Tibial artery (tissue), 4 donors: ENCODE measurements around the gene SPRR2D.

ENCODE experiments used
- DNase-seq, 2 donors: peaks; one replicate each; pipeline ENCODE4 v3.0.0-alpha.2; 2019
- H3K27ac ChIP-seq, 2 donors: fragments of 200-600 bp; sonication (generic) in 1 of 2; 1 replicate in 1 of 2; 2 replicates in 1 of 2; pipeline ENCODE4 v1.5.1; 2018 to 2019; ENCODE audit warnings: mild to moderate bottlenecking in 1 of 2
- H3K27me3 ChIP-seq, 2 donors: fragments of 200-600 bp; sonication (generic) in 1 of 2; one replicate each; pipeline versions ENCODE4 v1.5.1 to v1.6.0; 2016 to 2019
- H3K36me3 ChIP-seq, 3 donors: fragments of 200-600 bp; sonication (generic) in 2 of 3; one replicate each; pipeline ENCODE4 v1.5.1; 2016 to 2019; ENCODE audit warnings: mild to moderate bottlenecking in 2 of 3
- H3K4me1 ChIP-seq, 4 donors: fragments of 200-600 bp; sonication (generic) in 2 of 4; 1 replicate in 3 of 4; 2 replicates in 1 of 4; pipeline ENCODE4 v1.5.1; 2016 to 2019
- H3K4me3 ChIP-seq, 2 donors: fragments of 200-600 bp; sonication (generic) in 1 of 2; 1 replicate in 1 of 2; 2 replicates in 1 of 2; pipeline ENCODE4 v1.5.1; 2018 to 2019; ENCODE audit warnings: mild to moderate bottlenecking in 2 of 2
- H3K9me3 ChIP-seq, 3 donors: fragments of 200-600 bp; sonication (generic) in 1 of 3; one replicate each; pipeline ENCODE4 v1.5.1; 2016 to 2019
- intact Hi-C: fragments of 100-400 bp; cut with DNase I; formaldehyde crosslinking; loops from one replicate; pipeline ENCODE4 v1.15.0; 2023; ENCODE audit warnings: low total_unique reads
- TF ChIP-seq, protein P1 (sequence below), 2 experiments: fragments of 200-600 bp in 1 of 2; fragments of 450-650 bp in 1 of 2; IDR thresholded peaks; one replicate each; pipeline ENCODE4 v1.5.1; 2017 to 2019; ENCODE audit warnings: antibody characterized with exemption in 2 of 2, mild to moderate bottlenecking in 1 of 2, moderate library complexity in 1 of 2

SPRR2D gene

DNA sequence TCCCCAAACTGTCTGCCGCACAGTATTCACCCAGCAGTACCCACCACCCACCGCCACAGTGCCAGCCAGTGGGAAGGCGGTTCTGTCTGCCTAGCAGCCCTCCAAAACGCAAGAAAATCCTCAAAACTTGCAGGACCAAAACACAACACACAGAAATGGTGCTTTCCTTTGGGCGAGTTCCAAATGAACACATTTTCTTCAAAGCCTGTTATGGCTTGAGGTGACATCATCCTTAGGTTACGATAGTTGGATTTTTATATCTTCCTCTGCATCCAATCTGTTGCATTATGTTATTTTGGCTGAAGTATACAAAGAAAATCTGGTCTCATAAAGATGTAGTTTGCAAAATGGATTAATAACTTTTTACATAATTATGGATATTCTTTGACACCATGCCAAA is 47.7 kb downstream of the SPRR2D start:
- no peak for DNase-seq
- TF ChIP-seq, protein P1, sequence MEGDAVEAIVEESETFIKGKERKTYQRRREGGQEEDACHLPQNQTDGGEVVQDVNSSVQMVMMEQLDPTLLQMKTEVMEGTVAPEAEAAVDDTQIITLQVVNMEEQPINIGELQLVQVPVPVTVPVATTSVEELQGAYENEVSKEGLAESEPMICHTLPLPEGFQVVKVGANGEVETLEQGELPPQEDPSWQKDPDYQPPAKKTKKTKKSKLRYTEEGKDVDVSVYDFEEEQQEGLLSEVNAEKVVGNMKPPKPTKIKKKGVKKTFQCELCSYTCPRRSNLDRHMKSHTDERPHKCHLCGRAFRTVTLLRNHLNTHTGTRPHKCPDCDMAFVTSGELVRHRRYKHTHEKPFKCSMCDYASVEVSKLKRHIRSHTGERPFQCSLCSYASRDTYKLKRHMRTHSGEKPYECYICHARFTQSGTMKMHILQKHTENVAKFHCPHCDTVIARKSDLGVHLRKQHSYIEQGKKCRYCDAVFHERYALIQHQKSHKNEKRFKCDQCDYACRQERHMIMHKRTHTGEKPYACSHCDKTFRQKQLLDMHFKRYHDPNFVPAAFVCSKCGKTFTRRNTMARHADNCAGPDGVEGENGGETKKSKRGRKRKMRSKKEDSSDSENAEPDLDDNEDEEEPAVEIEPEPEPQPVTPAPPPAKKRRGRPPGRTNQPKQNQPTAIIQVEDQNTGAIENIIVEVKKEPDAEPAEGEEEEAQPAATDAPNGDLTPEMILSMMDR (IDR thresholded peaks at IDR 0.05), result no peak
- intact Hi-C loops, result no loop called here
- Histone ChIP-seq H3K36me3 (no peaks in the 10 kb centered on the region), H3K9me3 (peaks cover 0 to 6% (median 0%) of the 10 kb centered on the region in 3 donors), H3K27me3 (no peaks in the 10 kb centered on the region), H3K27ac (no peak overlapping the region), H3K4me3 (no peak overlapping the region), H3K4me1 (no peaks in the 10 kb centered on the region)
